Loucy (cell line): Measurements from ENCODE around the gene ACADVL.

Experiments
- H2AFZ ChIP-seq: fragments of 200-600 bp; sonication (generic); 2 replicates; pipeline ENCODE4 v1.6.0; 2016; ENCODE audit warnings: antibody characterized with exemption, mild to moderate bottlenecking, low read length, moderate library complexity
- H3F3A ChIP-seq: fragments of 200-600 bp; 2 replicates; pipeline ENCODE4 v1.6.0; 2016; ENCODE audit warnings: antibody characterized with exemption, low read depth, mild to moderate bottlenecking
- H3K27me3 ChIP-seq: fragments of 200-600 bp; sonication (generic); 2 replicates; pipeline ENCODE4 v1.6.1; 2014; ENCODE audit warnings: low read length, mild to moderate bottlenecking; ENCODE audit not compliant: insufficient read depth, poor library complexity, severe bottlenecking
- H3K36me3 ChIP-seq: fragments of 200-600 bp; sonication (generic); 2 replicates; pipeline ENCODE4 v1.6.1; 2016; ENCODE audit warnings: low read length; ENCODE audit not compliant: insufficient read depth
- H3K4me1 ChIP-seq: fragments of 200-600 bp; sonication (generic); 2 replicates; pipeline ENCODE4 v1.5.1; 2014; ENCODE audit warnings: low read length, mild to moderate bottlenecking; ENCODE audit not compliant: insufficient read depth, poor library complexity, severe bottlenecking
- H3K4me2 ChIP-seq: fragments of 200-600 bp; sonication (generic); 2 replicates; pipeline ENCODE4 v1.6.0; 2014; ENCODE audit warnings: antibody characterized with exemption, low read length, low read depth, mild to moderate bottlenecking; ENCODE audit not compliant: poor library complexity, severe bottlenecking
- H3K4me3 ChIP-seq: fragments of 200-600 bp; sonication (generic); 2 replicates; pipeline ENCODE4 v1.5.1; 2014; ENCODE audit warnings: low read length, mild to moderate bottlenecking, mixed read lengths; ENCODE audit not compliant: poor library complexity, severe bottlenecking
- H3K79me2 ChIP-seq: fragments of 200-600 bp; sonication (generic); 2 replicates; pipeline ENCODE4 v1.6.1; 2014; ENCODE audit warnings: low read length; ENCODE audit not compliant: insufficient read depth
- H3K9ac ChIP-seq: fragments of 200-600 bp; sonication (generic); 2 replicates; pipeline ENCODE4 v1.6.0; 2014; ENCODE audit warnings: mild to moderate bottlenecking, low read depth, low read length, moderate library complexity; ENCODE audit not compliant: poor library complexity, severe bottlenecking
- H3K9me2 ChIP-seq: fragments of 200-600 bp; sonication (generic); replicated peaks from 2 replicates; pipeline ENCODE4 v1.6.1; 2016; ENCODE audit warnings: low read depth, low read length, mixed read lengths
- H3K9me3 ChIP-seq: fragments of 200-600 bp; sonication (generic); 2 replicates; pipeline ENCODE4 v1.6.1; 2014; ENCODE audit warnings: mild to moderate bottlenecking, antibody characterized with exemption, low read length, low read depth; ENCODE audit not compliant: insufficient read depth
- H4K20me1 ChIP-seq: fragments of 200-600 bp; sonication (generic); 2 replicates; pipeline ENCODE4 v1.6.0; 2014; ENCODE audit warnings: antibody characterized with exemption, low read length, mild to moderate bottlenecking; ENCODE audit not compliant: insufficient read depth, poor library complexity, severe bottlenecking
- EZH2phosphoT487 ChIP-seq: fragments of 200-600 bp; IDR thresholded peaks from 2 replicates; pipeline ENCODE4 v1.6.1; 2018; ENCODE audit warnings: antibody characterized with exemption, mild to moderate bottlenecking, moderate library complexity, borderline replicate concordance
- TF ChIP-seq, protein P1 (sequence below): fragments of 200-600 bp; sonication (generic); conservative IDR thresholded peaks from 2 replicates; pipeline ENCODE4 v1.5.1; 2014; ENCODE audit warnings: mild to moderate bottlenecking, antibody characterized with exemption, low read length

Gene ACADVL

DNA sequence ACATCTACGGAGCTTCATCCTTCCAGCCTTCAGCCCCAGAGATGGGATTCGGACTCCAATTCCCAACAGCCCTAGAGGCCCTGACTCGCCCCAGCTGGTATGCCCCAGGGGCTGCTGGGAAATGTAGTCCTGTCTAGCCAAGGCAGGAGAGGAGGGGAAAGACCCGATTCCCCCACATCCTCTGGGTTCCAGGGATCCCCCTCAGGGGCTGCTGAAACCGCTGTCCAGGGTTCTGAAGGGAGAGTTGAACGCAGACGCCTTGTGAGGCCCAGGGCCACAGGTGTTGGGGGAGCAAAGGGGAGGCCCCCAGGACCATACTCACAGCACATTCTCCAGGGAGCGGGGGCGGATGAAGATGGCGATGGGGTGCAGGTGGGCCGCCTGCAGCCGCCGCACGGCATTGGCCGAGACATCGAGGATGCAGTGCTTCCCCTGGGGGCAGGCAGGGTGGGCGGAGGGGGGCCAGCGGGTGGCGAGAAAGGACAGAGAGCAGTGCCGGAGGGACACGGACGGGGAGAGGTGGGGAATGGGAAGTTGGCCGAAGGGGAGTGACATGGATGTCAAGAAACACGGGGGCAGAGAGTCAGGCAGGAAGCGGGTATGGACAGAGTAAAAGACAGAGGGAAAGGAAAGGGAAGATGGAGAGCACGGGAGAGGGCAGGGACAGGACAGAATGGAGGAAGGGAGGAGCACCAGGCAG, 28.0 kb upstream of the ACADVL start:
- Histone ChIP-seq H3K4me3 (no peak overlapping the region), H2AFZ (no peak overlapping the region), H4K20me1 (no peaks in the 10 kb centered on the region), H3K36me3 (peaks cover 25% of the 10 kb centered on the region; the same call in 1 of the 2 replicates), H3F3A (no peaks in the 10 kb centered on the region), H3K9me2 (no peaks in the 10 kb centered on the region), H3K79me2 (no peaks in the 10 kb centered on the region), H3K4me1 (no peaks in the 10 kb centered on the region), H3K4me2 (no peak overlapping the region), H3K9me3 (no peaks in the 10 kb centered on the region), H3K27me3 (no peaks in the 10 kb centered on the region), H3K9ac (no peak overlapping the region)
- TF ChIP-seq, protein P1, sequence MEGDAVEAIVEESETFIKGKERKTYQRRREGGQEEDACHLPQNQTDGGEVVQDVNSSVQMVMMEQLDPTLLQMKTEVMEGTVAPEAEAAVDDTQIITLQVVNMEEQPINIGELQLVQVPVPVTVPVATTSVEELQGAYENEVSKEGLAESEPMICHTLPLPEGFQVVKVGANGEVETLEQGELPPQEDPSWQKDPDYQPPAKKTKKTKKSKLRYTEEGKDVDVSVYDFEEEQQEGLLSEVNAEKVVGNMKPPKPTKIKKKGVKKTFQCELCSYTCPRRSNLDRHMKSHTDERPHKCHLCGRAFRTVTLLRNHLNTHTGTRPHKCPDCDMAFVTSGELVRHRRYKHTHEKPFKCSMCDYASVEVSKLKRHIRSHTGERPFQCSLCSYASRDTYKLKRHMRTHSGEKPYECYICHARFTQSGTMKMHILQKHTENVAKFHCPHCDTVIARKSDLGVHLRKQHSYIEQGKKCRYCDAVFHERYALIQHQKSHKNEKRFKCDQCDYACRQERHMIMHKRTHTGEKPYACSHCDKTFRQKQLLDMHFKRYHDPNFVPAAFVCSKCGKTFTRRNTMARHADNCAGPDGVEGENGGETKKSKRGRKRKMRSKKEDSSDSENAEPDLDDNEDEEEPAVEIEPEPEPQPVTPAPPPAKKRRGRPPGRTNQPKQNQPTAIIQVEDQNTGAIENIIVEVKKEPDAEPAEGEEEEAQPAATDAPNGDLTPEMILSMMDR = no peak
- TF ChIP-seq EZH2phosphoT487 = no peak

DNA sequence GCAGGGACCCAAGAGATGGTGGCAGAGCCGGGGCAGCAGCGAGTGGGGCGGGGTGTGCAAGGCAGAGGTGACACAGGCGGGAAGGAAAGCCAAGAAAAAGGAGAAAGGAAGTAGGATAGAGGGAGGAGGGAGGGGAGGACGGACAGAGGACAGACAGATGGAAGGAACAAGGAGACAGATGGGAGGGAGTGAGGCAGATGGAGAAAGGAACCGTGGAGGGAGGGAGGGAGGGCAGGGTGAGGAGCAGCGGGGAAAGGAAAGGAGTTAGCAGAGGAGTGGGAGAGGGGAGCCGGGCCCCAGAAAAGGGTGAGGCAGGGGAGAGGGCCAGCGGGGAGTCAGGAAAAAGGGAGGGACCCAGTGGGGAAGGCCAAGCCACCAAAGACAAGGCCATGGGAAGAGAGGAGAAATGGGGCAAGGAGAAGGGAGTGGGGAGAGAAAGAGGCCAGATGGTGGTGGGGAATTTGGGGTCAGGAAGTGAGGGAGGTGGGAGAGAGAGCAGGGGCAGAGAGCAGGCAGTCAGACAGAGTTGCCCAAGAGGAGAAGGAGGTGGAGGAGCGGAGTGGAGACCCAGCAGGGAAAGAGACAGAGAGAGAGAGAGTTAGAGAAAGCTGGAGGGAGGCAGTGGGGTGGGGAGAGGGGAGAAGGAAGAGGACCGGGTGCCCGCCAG, 27.3 kb upstream of the ACADVL start:
- H4K20me1 ChIP-seq = no peaks in the 10 kb centered on the region
- peaks cover 31% of the 10 kb centered on the region; the same call in 1 of the 2 replicates for H3K36me3 ChIP-seq
- no peaks in the 10 kb centered on the region for H3K4me1 ChIP-seq
- H3K27me3 ChIP-seq = no peaks in the 10 kb centered on the region
- H2AFZ ChIP-seq = no peak overlapping the region
- no peak overlapping the region for H3K4me2 ChIP-seq
- H3F3A ChIP-seq = no peaks in the 10 kb centered on the region
- no peaks in the 10 kb centered on the region for H3K9me3 ChIP-seq
- H3K9ac ChIP-seq = no peak overlapping the region
- no peaks in the 10 kb centered on the region for H3K79me2 ChIP-seq
- H3K9me2 ChIP-seq = no peaks in the 10 kb centered on the region
- H3K4me3 ChIP-seq = no peak overlapping the region
- TF ChIP-seq EZH2phosphoT487 = no peak
- TF ChIP-seq, protein P1 = no peak

DNA sequence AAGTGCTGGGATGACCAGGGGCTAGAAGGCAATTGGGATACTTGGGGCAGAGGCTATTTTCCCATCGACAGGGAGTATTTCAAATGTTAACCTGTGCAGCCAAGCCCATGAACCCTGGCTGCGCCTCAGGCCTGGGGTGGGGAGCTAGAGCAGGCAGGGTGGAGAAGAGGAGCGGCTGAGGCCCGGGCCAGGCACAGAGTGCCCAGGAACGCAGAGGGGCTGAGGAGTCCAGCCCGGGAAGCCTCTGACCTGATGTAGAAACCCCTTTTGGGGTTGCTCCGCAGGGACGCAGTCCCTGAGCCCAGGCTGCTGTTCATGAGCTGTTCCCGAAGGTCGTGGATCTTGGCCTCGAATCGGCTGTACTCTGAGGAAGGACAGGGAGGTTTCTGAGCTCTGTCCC, 23.8 kb upstream of the ACADVL start:
- Histone ChIP-seq H3K79me2 (no peaks in the 10 kb centered on the region), H2AFZ (no peak overlapping the region), H3K27me3 (no peaks in the 10 kb centered on the region), H3K9me2 (no peaks in the 10 kb centered on the region), H3K36me3 (peaks cover 32% of the 10 kb centered on the region; the same call in 1 of the 2 replicates), H3F3A (no peaks in the 10 kb centered on the region), H3K4me1 (no peaks in the 10 kb centered on the region), H3K9ac (no peak overlapping the region), H3K4me3 (no peak overlapping the region), H3K4me2 (no peak overlapping the region), H4K20me1 (no peaks in the 10 kb centered on the region), H3K9me3 (no peaks in the 10 kb centered on the region)
- TF ChIP-seq EZH2phosphoT487 = no peak
- TF ChIP-seq, protein P1 = no peak
